H9 (cell line): ENCODE results near the gene BST2. TPM values are rescaled to one million over a fixed set of nuclear protein-coding genes. Genes with fewer than 3 reads are reported as not detected.

Experiments
- DNase-seq: peaks from one replicate; pipeline ENCODE4 v3.0.0-alpha.2; 2017
- H2AFZ ChIP-seq: one replicate; pipeline ENCODE4 v1.6.1; 2013; ENCODE audit warnings: mild to moderate bottlenecking, low read length, control low read depth, moderate library complexity
- H2AK5ac ChIP-seq: 2 replicates; pipeline ENCODE4 v1.6.1; 2013; ENCODE audit warnings: low read length, control low read depth, mixed read lengths; ENCODE audit not compliant: insufficient read length
- H2BK120ac ChIP-seq: one replicate; pipeline ENCODE4 v1.6.1; 2013; ENCODE audit warnings: low read depth, mild to moderate bottlenecking, low read length, control low read depth, inconsistent platforms; ENCODE audit not compliant: poor library complexity, severe bottlenecking
- H2BK12ac ChIP-seq: 2 replicates; pipeline ENCODE4 v1.6.1; 2013; ENCODE audit warnings: low read length, control low read depth, mixed read lengths, low read depth; ENCODE audit not compliant: insufficient read length
- H2BK15ac ChIP-seq: 2 replicates; pipeline ENCODE4 v1.6.1; 2013; ENCODE audit warnings: low read depth, low read length, control low read depth
- H2BK20ac ChIP-seq: one replicate; pipeline ENCODE4 v1.6.1; 2013; ENCODE audit warnings: low read depth, mild to moderate bottlenecking, low read length, control low read depth, inconsistent platforms; ENCODE audit not compliant: poor library complexity, severe bottlenecking
- H2BK5ac ChIP-seq: 2 replicates; pipeline ENCODE4 v1.6.1; 2013; ENCODE audit warnings: low read length, control low read depth, mixed read lengths; ENCODE audit not compliant: insufficient read length
- H3K14ac ChIP-seq: 2 replicates; pipeline ENCODE4 v1.6.1; 2013; ENCODE audit warnings: low read length, control low read depth; ENCODE audit not compliant: insufficient read depth
- H3K18ac ChIP-seq: 2 replicates; pipeline ENCODE4 v1.6.1; 2013; ENCODE audit warnings: low read depth, mild to moderate bottlenecking, mixed read lengths, low read length, control low read depth; ENCODE audit not compliant: insufficient read length
- H3K23ac ChIP-seq: 2 replicates; pipeline ENCODE4 v1.6.1; 2013; ENCODE audit warnings: low read length, control low read depth, mixed read lengths, low read depth; ENCODE audit not compliant: insufficient read length
- H3K23me2 ChIP-seq: 2 replicates; pipeline ENCODE4 v1.6.1; 2013; ENCODE audit warnings: low read depth, mild to moderate bottlenecking, mixed read lengths, low read length, control low read depth; ENCODE audit not compliant: insufficient read length, poor library complexity, severe bottlenecking
- H3K27ac ChIP-seq: 2 replicates; pipeline ENCODE4 v1.5.1; 2013; ENCODE audit warnings: low read length, control low read depth, mixed read lengths, low read depth; ENCODE audit not compliant: insufficient read length
- H3K27me3 ChIP-seq: 2 replicates; pipeline ENCODE4 v1.6.1; 2013; ENCODE audit warnings: low read length, control low read depth, inconsistent platforms; ENCODE audit not compliant: insufficient read depth
- H3K4ac ChIP-seq: 2 replicates; pipeline ENCODE4 v1.6.1; 2013; ENCODE audit warnings: low read depth, mild to moderate bottlenecking, control low read depth, inconsistent platforms, low read length, moderate library complexity
- H3K4me1 ChIP-seq: 2 replicates; pipeline ENCODE4 v1.6.1; 2013; ENCODE audit warnings: low read length, control low read depth, inconsistent platforms; ENCODE audit not compliant: insufficient read depth
- H3K4me2 ChIP-seq: 2 replicates; pipeline ENCODE4 v1.6.1; 2013; ENCODE audit warnings: low read length, control low read depth, mixed read lengths; ENCODE audit not compliant: insufficient read length, insufficient read depth
- H3K56ac ChIP-seq: 2 replicates; pipeline ENCODE4 v1.6.1; 2013; ENCODE audit warnings: low read depth, mild to moderate bottlenecking, mixed read lengths, low read length, control low read depth; ENCODE audit not compliant: insufficient read length
- H3K79me1 ChIP-seq: 2 replicates; pipeline ENCODE4 v1.6.1; 2013; ENCODE audit warnings: low read depth, mild to moderate bottlenecking, moderate library complexity, low read length, control low read depth, inconsistent platforms; ENCODE audit not compliant: insufficient read depth, poor library complexity, severe bottlenecking
- H3K79me2 ChIP-seq: 2 replicates; pipeline ENCODE4 v1.6.1; 2013; ENCODE audit warnings: low read length, control low read depth, inconsistent platforms; ENCODE audit not compliant: insufficient read depth
- H3K9ac ChIP-seq: 2 replicates; pipeline ENCODE4 v1.6.1; 2013; ENCODE audit warnings: low read length, control low read depth, mixed read lengths; ENCODE audit not compliant: insufficient read length; ENCODE audit errors: extremely low read depth
- H3K9me3 ChIP-seq: one replicate; pipeline ENCODE4 v1.6.1; 2013; ENCODE audit warnings: low read depth, low read length, inconsistent platforms; ENCODE audit not compliant: control insufficient read depth
- H3T11ph ChIP-seq: one replicate; pipeline ENCODE4 v1.6.1; 2013; ENCODE audit warnings: mild to moderate bottlenecking, low read length, control low read depth, inconsistent platforms
- H4K20me1 ChIP-seq: one replicate; pipeline ENCODE4 v1.6.1; 2013; ENCODE audit not compliant: control insufficient read depth, insufficient read length, insufficient read depth
- H4K5ac ChIP-seq: 2 replicates; pipeline ENCODE4 v1.6.1; 2013; ENCODE audit warnings: low read depth, mild to moderate bottlenecking, mixed read lengths, low read length, control low read depth; ENCODE audit not compliant: insufficient read length
- H4K8ac ChIP-seq: replicated peaks from 2 replicates; pipeline ENCODE4 v1.6.1; 2013; ENCODE audit warnings: low read length, control low read depth, mixed read lengths, low read depth; ENCODE audit not compliant: insufficient read length
- H4K91ac ChIP-seq: 2 replicates; pipeline ENCODE4 v1.6.1; 2013; ENCODE audit warnings: low read depth, mild to moderate bottlenecking, moderate library complexity, mixed read lengths, low read length, control low read depth; ENCODE audit not compliant: insufficient read length
- H3K27ac Mint-ChIP-seq, 3 experiments: 2 replicates in 2 of 3; 3 replicates in 1 of 3; pipeline ENCODE4 v1.8.0; 2020 to 2021; ENCODE audit warnings: mixed read lengths in 3 of 3, mild to moderate bottlenecking in 1 of 3, moderate library complexity in 1 of 3
- H3K27me3 Mint-ChIP-seq: 2 replicates; pipeline ENCODE4 v1.8.0; 2021; ENCODE audit warnings: low read depth, mild to moderate bottlenecking, moderate library complexity, mixed read lengths
- H3K36me3 Mint-ChIP-seq, 3 experiments: 2 replicates in 2 of 3; 3 replicates in 1 of 3; pipeline ENCODE4 v1.8.0; 2020 to 2021; ENCODE audit warnings: low read depth in 3 of 3, mixed read lengths in 3 of 3; ENCODE audit not compliant: insufficient read depth in 1 of 3
- H3K4me1 Mint-ChIP-seq, 2 experiments: 2 replicates each; pipeline ENCODE4 v1.8.0; 2020; ENCODE audit warnings: mixed read lengths in 2 of 2
- H3K4me3 Mint-ChIP-seq, 2 experiments: 2 replicates in 1 of 2; 3 replicates in 1 of 2; pipeline ENCODE4 v1.8.0; 2020 to 2021; ENCODE audit warnings: mild to moderate bottlenecking in 2 of 2, mixed read lengths in 2 of 2, moderate library complexity in 1 of 2
- H3K9me3 Mint-ChIP-seq, 2 experiments: 2 replicates in 1 of 2; 3 replicates in 1 of 2; pipeline ENCODE4 v1.8.0; 2020; ENCODE audit warnings: mild to moderate bottlenecking in 2 of 2, mixed read lengths in 2 of 2, moderate library complexity in 1 of 2
- CTCF ChIP-seq: fragments of 200-600 bp; sonication (generic); conservative IDR thresholded peaks from 3 replicates; pipeline ENCODE4 v1.8.0; 2021; ENCODE audit warnings: antibody characterized with exemption, mild to moderate bottlenecking
- WGBS: extraction: QIAGEN DNeasy Blood & Tissue Kit; methylation state at CpG from one replicate; pipeline ENCODE4 v1.1.7; 2013; ENCODE audit warnings: missing lambda C conversion rate, low lambda C conversion rate, mixed read lengths; ENCODE audit not compliant: insufficient read length; ENCODE audit errors: extremely low coverage; 5-methylcytosine and 5-hydroxymethylcytosine counted together
- total RNA-seq: library from RNA; stranded (reverse); gene quantifications from 2 replicates; pipeline ENCODE4 v1.2.1, GENCODE V29; 2021

BST2 gene
- total RNA-seq, 1 experiment from 2014 or later = 63.3 TPM

DNA sequence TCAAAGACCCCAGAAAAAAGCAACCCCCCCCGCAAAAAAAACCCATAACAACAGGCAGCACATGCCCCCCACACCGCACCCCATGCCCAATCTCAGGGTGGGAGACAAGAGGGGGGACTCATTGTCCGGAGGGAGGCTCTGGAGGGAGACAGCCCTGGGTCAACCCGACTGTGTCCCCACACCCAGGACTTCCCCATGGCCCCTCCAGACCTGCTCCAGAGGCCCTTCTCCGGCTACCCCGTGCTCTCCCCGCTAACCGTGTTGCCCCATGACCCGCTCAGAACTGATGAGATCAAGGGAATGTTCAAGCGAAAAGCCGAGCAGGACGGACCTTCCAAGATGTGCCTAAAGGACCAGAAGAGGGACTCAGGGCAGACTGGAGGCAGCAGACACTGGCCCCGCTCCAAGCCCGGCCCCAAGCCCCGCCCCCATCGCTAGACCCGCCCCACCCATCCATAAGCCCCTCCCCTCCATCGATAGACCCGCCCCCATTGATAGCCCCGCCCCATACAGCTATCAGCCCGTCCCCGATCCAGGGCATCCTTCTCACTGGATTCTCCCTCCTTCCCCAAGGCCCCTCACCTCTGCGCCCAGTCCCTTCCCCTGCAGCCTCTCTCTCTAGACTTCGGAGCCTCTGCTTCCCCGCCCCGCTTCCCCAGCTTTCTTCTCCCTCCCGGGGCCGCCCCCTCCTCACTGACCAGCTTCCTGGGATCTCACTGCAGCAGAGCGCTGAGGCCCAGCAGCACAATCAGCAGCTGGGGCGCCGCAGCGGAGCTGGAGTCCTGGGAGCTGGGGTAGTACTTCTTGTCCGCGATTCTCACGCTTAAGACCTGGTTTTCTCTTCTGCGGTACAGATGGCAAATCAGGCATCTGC is 2.2 kb downstream of the BST2 start:
- no peaks in the 10 kb centered on the region for H3K27me3 Mint-ChIP-seq
- Histone ChIP-seq H2BK20ac (no peak overlapping the region), H3K23me2 (peaks cover 15% of the 10 kb centered on the region), H3K9ac (peak overlapping the region; percentile 56), H3K27me3 (no peaks in the 10 kb centered on the region), H2BK15ac (no peak overlapping the region), H3T11ph (no peak overlapping the region), H2AFZ (no peak overlapping the region), H3K9me3 (no peaks in the 10 kb centered on the region), H3K23ac (no peak overlapping the region), H4K20me1 (no peaks in the 10 kb centered on the region), H3K18ac (peak overlapping the region; percentile 77), H3K4ac (no peak overlapping the region), H3K4me2 (peak overlapping the region; percentile 61), H3K56ac (no peak overlapping the region), H2BK12ac (no peak overlapping the region), H3K14ac (no peak overlapping the region), H4K91ac (no peak overlapping the region), H2BK120ac (no peak overlapping the region), H4K5ac (no peak overlapping the region), H2AK5ac (no peak overlapping the region), H3K27ac (no peak overlapping the region), H3K4me1 (peaks cover 7% of the 10 kb centered on the region; the same call in 1 of the 2 replicates), H3K79me2 (no peaks in the 10 kb centered on the region; the same call in 1 of the 2 replicates), H3K79me1 (no peaks in the 10 kb centered on the region), H2BK5ac (no peak overlapping the region), H4K8ac (no peak overlapping the region)
- no peaks in the 10 kb centered on the region for H3K9me3 Mint-ChIP-seq
- H3K4me1 Mint-ChIP-seq = peaks cover 31 to 39% of the 10 kb centered on the region in 2 experiments
- TF ChIP-seq CTCF = no peak
- H3K36me3 Mint-ChIP-seq = peaks cover 7 to 43% (median 17%) of the 10 kb centered on the region in 3 experiments; a peak in 6 of 7 replicates
- peak; percentile 93 for DNase-seq
- H3K4me3 Mint-ChIP-seq = peak overlapping the region; percentile 69 to 94
- H3K27ac Mint-ChIP-seq = peak overlapping the region; percentile 74 to 97 (median 97); a peak in 5 of 7 replicates
- WGBS = no CpG with 5 or more reads among the region's 36 CpGs
